GM19099 (cell line): ENCODE measurements around the gene KCMF1.

ENCODE experiments used
- POLR2A ChIP-seq: IDR thresholded peaks from 3 replicates; pipeline ENCODE4 v1.6.1; 2011; ENCODE audit warnings: low read depth; ENCODE audit not compliant: insufficient read length; ENCODE audit errors: extremely low read depth

KCMF1 gene

DNA sequence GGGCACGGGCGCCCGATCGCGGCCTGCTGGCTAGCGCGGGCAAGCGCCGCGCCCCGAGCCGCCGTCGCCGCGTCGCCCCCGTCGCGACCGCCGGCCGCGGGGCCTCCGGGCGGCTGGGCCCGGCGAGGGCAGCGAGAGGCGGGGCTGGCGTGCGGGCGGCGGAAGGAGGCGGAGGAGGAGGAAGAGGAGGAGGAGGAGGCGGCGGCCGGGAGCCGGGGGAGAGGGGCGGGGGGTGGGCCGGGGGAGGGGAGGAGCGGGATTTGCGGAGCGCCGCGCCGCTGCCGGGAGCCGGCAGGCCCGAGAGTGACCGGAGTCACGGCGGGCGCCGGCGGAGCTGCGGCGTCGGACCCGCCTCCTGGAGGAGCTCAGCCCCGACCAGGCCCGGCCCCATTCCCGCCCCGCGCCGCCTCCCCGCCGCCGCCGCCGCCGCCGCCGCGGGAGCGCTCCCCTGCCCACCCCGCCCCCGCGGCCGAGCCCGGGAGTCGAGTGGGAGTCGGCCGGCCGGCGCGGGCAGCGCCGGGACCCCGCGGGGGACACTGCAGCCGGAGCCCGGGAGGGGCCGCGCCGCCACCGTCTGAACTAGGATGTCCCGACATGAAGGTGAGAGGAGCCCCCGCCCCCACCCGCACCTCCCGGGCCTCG is at the start of gene KCMF1:
Gene KCMF1, plus strand, starts transcription at position 294 of the 642 bp plus-strand sequence. Its CDS starts 291 bp downstream, at position 585.
- peak; percentile 54 for TF ChIP-seq POLR2A

GRCh38 chr2:84923009-84923408 is 48.0 kb upstream of the KCMF1 start:
- no peak for TF ChIP-seq POLR2A

DNA sequence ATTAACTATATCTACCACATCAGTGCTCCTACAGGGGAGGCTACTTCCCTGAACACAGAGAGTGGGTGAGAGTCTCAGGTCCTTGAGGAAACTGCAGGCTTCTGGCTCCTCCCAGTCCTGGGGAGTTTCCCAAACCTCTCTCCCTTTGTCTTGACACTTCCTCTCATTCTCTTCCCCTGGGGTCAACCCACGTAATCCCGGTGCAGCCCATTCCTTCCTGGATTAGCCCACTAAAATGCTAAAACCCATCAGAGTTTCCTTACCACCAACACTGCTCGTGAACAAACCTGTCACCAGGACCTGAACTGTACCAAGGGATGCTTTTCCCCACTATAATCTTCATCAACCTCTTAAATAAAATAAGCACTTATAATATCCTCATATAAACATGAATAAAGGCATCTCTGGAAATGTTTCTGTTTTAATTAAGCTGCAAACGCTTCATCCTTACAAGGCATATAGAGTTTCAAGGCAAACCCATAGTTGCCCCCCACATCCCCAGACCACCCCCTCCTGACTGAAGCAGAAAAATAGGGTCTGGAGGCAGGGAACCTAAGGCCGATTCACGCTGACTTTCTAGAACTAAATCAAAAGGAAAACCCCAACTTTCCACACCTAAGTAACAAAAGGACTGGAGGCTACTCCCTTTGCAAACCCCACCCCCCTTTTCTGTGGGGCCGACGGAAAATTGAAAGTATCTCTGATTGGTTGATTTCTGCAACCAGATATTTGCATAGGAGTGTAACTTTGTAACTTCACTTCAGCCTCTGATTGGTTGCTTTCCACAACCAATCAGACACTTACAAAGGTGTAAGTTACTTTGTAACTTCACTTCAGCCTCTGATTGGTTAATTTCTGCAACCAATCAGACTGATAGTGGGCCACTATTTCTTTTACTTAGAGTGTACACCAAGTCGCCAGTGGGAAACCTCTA is 46.5 kb upstream of the KCMF1 start:
- TF ChIP-seq POLR2A: no peak

DNA sequence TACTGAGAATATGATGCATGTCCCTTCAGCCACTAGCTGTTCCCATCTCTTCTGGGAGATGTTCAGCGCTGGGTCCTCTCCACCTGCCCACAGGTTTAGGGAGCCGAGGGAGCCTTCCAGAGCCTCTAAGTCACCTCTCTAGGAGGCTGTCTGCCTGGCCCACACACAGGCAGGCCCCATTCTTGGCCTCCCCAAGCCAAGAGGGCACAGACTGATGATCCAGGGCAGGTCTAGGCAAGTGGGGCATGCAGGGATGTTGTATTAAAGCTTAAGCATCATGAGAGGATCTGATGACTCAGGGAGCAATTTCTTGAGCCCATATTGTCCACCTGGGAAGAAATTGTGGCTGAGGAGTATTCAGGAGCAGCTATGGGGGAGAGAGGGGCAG is 45.6 kb upstream of the KCMF1 start:
- no peak for TF ChIP-seq POLR2A

DNA sequence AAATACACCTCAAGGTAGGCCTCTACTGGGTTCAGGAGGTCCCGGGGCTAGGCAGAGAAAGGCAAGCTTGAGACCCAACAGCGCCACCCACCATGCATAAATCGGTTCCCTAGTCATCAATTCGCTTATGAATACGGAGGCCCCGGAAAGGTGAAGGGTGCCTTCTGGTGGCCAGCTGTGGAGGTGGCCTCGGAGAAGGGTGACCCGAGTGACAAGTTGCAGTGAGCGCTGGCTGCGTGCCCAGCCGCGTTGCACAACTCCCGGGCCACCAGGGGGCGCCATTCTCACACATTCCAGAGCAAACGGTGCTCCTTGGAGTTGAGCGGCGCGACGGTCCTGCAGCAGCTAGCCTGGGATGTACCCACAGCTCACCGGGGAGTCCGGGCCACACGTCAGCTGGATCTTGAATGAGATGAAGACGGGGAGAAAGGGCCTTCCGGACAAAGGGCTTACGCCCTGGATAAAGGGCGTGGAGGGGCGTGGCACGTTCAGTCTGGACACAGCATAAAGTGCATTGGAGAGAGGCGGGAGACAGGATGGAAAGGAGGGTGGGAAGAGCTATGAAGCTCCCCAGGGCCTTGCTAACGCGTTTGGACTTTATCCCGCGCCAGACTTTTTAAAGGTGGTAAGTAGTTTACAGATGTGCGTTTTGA is 45.1 kb upstream of the KCMF1 start:
- TF ChIP-seq POLR2A: peak; percentile 15

- no peak for TF ChIP-seq POLR2A
These were observed 43.7 kb upstream of the KCMF1 start for GRCh38 chr2:84927275-84927627.

GRCh38 chr2:84931384-84931821 is 39.6 kb upstream of the KCMF1 start:
- TF ChIP-seq POLR2A: no peak

DNA sequence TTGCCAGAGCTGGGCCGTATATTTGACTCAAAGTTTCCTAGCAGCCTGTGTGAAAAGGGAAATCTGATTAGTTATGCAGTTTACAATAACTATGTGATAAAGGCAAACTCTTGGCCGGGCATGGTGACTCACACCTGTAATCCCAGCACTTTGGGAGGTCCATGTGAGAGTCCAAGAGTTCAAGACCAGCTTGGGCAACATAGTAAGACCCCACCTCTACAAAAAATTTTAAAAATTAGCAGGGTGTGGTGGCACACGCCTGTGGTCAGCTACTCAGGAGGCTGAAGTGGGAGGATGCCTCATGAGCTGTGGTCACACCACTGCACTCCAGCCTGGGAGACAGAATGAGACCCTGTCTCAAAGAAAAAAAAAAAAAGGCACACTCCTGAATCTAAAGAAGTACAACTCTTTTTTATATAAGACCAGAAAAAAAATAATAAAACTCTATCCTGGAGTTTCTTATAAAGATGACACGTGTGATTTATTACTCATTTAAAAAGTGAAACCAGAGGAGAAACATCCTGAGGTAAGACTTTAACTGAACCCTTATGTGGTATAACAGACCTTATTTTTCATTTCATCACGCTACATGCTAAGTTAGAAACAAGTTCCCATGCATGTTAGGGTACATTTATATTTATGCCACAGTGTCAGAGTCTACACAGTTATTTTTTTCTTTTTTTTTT is 32.6 kb upstream of the KCMF1 start:
- no peak for TF ChIP-seq POLR2A

DNA sequence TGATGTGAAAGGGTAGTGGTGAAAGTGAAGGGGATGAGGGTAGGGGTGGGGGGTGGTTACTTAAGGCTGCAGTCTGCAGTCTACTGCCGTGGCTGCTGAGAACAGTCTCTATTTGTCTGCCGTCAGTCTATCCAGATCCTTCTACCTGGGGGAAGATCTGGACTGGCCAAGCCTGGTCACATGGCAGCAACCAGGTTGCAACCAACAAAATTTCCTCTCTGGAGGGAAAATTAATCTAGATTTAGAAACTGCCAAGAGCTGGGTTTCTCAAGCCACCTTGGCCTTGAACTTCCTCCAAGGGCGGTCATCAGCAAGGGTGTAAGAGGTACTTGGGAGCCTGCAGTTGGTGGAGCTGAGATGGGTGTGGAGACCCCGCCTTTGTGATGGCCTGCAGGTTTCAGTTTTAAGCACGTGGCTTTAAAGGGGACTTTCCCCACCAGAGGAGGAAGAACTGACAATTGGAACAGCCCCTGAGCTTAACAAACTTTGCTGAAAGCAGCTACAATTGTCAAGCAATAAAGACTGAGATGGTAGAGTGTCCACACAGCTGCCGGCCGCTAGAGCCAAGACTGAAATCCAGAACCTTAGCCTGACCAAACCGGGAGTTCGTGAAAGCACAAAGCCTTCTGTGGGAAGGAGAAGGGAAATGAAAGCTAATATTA is 31.4 kb upstream of the KCMF1 start:
- TF ChIP-seq POLR2A: peak; percentile 59

- no peak for TF ChIP-seq POLR2A
These were observed 30.9 kb upstream of the KCMF1 start for GRCh38 chr2:84940088-84940470.

DNA sequence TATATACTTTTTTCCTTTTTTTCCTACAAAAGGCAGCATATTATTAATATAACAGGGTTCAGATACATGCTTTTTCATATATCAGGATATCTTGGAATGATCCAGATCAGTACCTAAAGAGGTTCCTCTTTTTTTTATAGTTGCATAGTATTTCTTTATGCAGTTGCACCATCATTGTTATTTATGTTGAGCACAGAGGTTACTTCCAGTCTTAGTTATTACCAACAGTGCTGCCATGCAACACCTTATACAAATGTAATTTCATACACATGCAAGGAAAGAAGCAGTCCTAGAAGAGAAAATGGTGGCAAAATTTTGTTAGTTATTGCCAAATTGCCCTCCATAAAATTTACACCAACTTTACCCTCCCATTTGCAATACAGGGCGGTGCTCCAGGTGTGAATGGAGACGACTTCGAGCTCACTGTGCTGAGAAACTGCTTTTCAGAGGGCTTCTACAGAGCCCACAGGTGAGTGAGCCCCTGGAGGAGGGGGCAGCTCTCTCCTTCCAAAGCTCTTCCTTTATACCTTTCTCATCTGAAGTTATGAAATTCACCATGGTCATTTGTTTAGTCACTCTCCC is 30.0 kb upstream of the KCMF1 start:
- TF ChIP-seq POLR2A: no peak

DNA sequence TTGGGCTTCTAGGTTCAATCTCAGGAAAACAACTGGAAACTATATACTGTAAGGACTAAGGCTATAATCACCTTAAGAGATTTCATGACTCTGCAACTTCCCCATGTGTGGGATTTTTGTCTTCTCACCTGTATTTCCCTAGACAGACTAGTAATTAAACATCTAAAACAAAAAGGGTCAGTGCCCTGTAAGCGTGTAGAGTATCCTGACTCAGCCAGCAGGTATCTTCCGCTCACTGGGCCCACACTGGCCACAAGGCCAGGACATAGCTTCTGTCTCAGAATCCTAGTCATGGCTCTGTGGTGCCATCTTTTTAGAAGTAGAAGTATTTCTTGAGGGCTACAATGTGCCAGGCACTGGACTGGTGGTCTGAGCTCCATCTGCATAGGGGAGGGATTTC is 28.8 kb upstream of the KCMF1 start:
- TF ChIP-seq POLR2A: no peak

DNA sequence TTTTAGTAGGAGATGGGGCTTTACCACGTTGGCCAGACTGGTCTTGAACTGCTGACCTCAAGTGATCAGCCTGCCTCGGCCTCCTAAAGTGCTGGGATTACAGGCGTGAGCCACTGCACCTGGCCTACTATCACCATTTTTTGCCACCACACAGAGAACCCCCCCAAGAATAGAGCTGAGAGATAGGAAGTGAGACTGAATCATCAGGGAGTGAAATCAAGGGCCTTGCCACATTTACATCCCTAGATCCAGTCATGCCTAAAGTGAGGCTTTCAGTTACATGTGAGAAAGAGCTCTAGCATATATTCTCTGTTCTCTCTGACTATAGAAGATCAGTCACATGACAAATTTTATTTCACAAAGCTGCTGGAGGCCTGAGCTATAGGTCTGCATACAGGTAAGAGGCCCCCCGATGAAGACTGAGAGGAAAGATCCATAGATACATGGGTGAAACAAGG is 28.0 kb upstream of the KCMF1 start:
- no peak for TF ChIP-seq POLR2A

DNA sequence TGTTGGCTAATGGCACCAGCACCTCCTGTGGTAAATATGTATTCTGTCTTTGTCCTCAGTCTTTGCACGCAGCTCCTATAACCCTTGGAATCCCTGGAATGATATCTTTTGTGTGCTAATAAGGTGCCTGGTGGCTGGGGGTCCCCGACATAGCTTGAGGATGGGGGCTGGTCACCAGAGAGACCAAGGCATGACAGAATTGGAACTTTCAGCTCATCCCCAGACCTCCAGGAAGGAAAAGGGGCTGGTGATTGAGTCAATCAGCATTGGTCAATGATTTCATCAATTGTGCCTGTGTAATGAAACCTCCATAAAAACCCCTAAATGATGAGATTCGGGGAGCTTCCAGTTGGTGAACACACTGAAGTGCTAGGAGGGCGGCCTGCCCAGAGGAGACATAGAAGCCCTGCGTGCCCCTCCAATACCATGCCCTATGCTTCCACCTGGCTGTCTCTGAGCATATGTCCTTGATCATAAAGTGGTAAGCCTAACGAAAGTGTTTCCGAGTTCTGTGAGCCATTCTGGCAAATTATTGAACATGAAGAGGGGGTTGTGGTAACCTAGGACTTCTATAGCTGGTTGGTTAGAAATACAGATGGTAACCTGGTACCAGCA is 26.6 kb upstream of the KCMF1 start:
- no peak for TF ChIP-seq POLR2A
